ENCODE data around the gene IL20RB. TPM values are rescaled to one million over a fixed set of nuclear protein-coding genes. Genes with fewer than 3 reads are reported as not detected.
A peak's percentile ranks its signal among the peaks of the same experiment; 100 is the strongest.
"Not testable (repeated sequence)": the region's sequence is repeated elsewhere in the genome, so short reads cannot be mapped to it uniquely, and the experiment has no call there.

The IL20RB gene
- total RNA-seq, 1 donor from 2014 or later: 3.7 TPM

DNA sequence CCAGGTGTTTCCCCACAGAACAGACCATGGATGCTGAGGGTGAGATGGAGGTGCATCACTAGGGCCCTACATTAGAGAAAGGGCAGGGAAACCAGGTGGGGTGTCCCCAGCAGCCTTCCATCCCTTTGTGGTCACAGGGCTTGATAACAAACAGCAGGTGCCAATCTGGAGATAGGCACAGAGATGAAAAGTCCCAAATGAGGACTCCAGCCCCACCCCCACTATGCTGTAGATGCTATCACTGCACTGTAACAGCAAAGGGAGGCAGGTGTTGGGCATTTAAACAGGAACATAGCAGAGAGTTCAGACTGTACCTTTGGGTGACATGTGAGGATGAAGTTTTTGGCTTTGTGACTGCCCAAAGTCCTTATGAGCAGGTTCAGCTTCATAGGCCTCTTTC lies 21.4 kb downstream of the IL20RB start:
- no peaks in the 10 kb centered on the region for H3K4me1 ChIP-seq
- intact Hi-C loops (cut with DNase I): loop anchor here (5.0 kb wide), 1 partner anchor 863 kb away; no protein-coding TSS in a partner anchor
- H3K27ac ChIP-seq: no peak overlapping the region
- no peak overlapping the region for H3K4me3 ChIP-seq
- no peaks in the 10 kb centered on the region for H3K27me3 ChIP-seq
- TF ChIP-seq, protein P1, sequence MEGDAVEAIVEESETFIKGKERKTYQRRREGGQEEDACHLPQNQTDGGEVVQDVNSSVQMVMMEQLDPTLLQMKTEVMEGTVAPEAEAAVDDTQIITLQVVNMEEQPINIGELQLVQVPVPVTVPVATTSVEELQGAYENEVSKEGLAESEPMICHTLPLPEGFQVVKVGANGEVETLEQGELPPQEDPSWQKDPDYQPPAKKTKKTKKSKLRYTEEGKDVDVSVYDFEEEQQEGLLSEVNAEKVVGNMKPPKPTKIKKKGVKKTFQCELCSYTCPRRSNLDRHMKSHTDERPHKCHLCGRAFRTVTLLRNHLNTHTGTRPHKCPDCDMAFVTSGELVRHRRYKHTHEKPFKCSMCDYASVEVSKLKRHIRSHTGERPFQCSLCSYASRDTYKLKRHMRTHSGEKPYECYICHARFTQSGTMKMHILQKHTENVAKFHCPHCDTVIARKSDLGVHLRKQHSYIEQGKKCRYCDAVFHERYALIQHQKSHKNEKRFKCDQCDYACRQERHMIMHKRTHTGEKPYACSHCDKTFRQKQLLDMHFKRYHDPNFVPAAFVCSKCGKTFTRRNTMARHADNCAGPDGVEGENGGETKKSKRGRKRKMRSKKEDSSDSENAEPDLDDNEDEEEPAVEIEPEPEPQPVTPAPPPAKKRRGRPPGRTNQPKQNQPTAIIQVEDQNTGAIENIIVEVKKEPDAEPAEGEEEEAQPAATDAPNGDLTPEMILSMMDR (IDR thresholded peaks at IDR 0.05): no peak
- ATAC-seq: no peak
- no peak for DNase-seq
- H3K36me3 ChIP-seq: no peaks in the 10 kb centered on the region
- H3K9me3 ChIP-seq: peaks cover 3% of the 10 kb centered on the region

GRCh38 chr3:136979684-136980083 lies 21.9 kb downstream of the IL20RB start:
- DNase-seq (no peak), ATAC-seq (no peak)
- Histone ChIP-seq H3K27ac (no peak overlapping the region), H3K4me3 (no peak overlapping the region), H3K36me3 (no peaks in the 10 kb centered on the region), H3K4me1 (no peaks in the 10 kb centered on the region), H3K27me3 (no peaks in the 10 kb centered on the region), H3K9me3 (peaks cover 2% of the 10 kb centered on the region)
- TF ChIP-seq, protein P1 (IDR thresholded peaks at IDR 0.05): no peak
- intact Hi-C loops (cut with DNase I): loop anchor here (5.0 kb wide), 1 partner anchor 863 kb away; no protein-coding TSS in a partner anchor

DNA sequence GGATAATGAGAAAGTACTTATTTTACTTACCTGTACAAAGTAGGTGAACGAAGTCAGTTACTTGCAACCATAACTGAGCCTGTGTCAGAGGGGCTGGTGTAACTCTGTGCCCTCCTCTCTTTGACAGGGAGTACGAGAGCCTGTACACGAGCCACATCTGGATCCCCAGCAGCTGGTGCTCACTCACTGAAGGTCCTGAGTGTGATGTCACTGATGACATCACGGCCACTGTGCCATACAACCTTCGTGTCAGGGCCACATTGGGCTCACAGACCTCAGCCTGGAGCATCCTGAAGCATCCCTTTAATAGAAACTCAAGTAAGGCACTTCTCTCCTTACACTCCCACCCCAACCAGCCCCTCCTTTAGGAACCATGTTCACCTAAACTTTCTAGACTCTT lies 24.2 kb downstream of the IL20RB start:
- Histone ChIP-seq H3K27ac (no peak overlapping the region), H3K9me3 (no peaks in the 10 kb centered on the region), H3K4me1 (no peaks in the 10 kb centered on the region), H3K36me3 (no peaks in the 10 kb centered on the region), H3K4me3 (no peak overlapping the region), H3K27me3 (no peaks in the 10 kb centered on the region)
- intact Hi-C loops (cut with DNase I): no loop called here
- TF ChIP-seq, protein P1 (IDR thresholded peaks at IDR 0.05): no peak
- ATAC-seq (no peak), DNase-seq (no peak)

DNA sequence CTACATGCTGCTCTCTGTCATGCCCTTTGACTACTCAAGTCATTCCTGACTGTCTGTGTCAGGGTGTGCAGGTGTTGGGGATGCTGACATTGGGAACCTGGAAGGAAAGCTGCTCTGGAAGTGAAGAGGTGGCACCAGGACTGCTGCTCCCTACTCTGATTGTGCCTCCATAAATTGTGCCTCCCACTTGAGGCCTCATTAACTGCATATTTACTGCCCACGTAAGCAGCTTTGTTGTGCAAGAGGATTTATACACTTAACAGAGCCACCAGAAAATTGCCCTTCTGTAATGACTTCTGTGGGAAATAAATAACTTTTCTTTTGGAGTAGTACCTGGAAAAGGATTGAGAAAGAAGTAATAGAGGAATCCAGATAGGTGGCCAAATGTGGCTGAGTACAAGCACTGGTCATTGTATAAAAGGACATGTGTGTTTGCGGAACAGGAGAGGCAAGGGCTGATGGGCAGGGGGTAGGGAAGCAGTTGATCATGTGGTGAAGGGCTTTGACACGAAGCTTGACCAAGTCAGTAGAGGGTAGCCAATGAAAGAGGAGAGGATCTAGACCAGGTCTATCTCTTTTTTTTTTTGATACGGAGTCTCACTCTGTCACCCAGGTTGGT lies 24.8 kb downstream of the IL20RB start:
- ATAC-seq (peak; percentile 54), DNase-seq (no peak)
- TF ChIP-seq, protein P1 (IDR thresholded peaks at IDR 0.05): no peak
- H3K36me3 ChIP-seq: no peaks in the 10 kb centered on the region
- no peaks in the 10 kb centered on the region for H3K4me1 ChIP-seq
- no peaks in the 10 kb centered on the region for H3K9me3 ChIP-seq
- no peak overlapping the region for H3K27ac ChIP-seq
- no peak overlapping the region for H3K4me3 ChIP-seq
- H3K27me3 ChIP-seq: no peaks in the 10 kb centered on the region
- intact Hi-C loops (cut with DNase I): no loop called here

- DNase-seq: no peak
- ATAC-seq: peak; percentile 68
- H3K27me3 ChIP-seq: no peaks in the 10 kb centered on the region
- intact Hi-C loops (cut with DNase I): no loop called here
- no peaks in the 10 kb centered on the region for H3K4me1 ChIP-seq
- no peak overlapping the region for H3K4me3 ChIP-seq
- H3K36me3 ChIP-seq: no peaks in the 10 kb centered on the region
- no peak overlapping the region for H3K27ac ChIP-seq
- TF ChIP-seq, protein P1 (IDR thresholded peaks at IDR 0.05): no peak
- no peaks in the 10 kb centered on the region for H3K9me3 ChIP-seq
These were observed 27.1 kb downstream of the IL20RB start for GRCh38 chr3:136984837-136985236.

DNA sequence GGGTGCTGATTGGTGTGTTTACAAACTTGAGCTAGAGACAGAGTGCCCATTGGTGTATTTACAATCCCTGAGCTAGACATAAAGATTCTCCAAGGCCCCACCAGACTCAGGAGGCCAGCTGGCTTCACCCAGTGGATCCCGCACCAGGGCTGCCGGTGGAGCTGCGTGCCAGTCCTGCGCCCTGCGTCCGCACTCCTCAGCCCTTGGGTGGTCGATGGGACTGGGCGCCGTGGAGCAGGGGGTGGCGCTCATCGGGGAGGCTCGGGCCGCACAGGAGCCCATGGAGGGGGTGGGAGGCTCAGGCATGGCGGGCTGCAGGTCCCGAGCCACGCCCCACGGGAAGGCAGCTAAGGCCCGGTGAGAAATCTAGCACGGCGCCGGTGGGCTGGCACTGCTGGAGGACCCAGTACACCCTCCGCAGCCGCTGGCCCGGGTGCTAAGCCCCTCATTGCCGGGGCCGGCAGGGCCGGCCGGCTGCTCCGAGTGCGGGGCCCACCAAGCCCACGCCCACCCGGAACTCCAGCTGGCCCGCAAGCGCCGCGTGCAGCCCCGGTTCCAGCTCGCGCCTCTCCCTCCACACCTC lies 29.7 kb downstream of the IL20RB start:
- H3K4me3 ChIP-seq; intact Hi-C loops (cut with DNase I); DNase-seq; H3K9me3 ChIP-seq; H3K4me1 ChIP-seq; H3K36me3 ChIP-seq; H3K27me3 ChIP-seq; ATAC-seq; H3K27ac ChIP-seq: not testable (repeated sequence)
